Mesodermal cell (in vitro differentiated cells): ENCODE data around the gene ARRB1.

Experiments
- H3K27ac ChIP-seq: 2 replicates; pipeline ENCODE4 v1.7.0; 2013; ENCODE audit warnings: mild to moderate bottlenecking, low read depth, low read length, moderate library complexity; ENCODE audit not compliant: severe bottlenecking
- H3K36me3 ChIP-seq: 2 replicates; pipeline ENCODE4 v1.7.1; 2013; ENCODE audit warnings: mild to moderate bottlenecking, low read length, moderate library complexity; ENCODE audit not compliant: control insufficient read depth, insufficient read depth
- H3K4me1 ChIP-seq: one replicate; pipeline ENCODE4 v1.7.1; 2013; ENCODE audit warnings: mild to moderate bottlenecking, low read length; ENCODE audit not compliant: insufficient read depth, control insufficient read depth, poor library complexity, severe bottlenecking
- H3K4me3 ChIP-seq: 2 replicates; pipeline ENCODE4 v1.7.0; 2013; ENCODE audit warnings: low read length, control low read depth, mild to moderate bottlenecking; ENCODE audit not compliant: insufficient read depth, poor library complexity, severe bottlenecking; ENCODE audit errors: extremely low read depth
- H3K9me3 ChIP-seq: 2 replicates; pipeline ENCODE4 v1.7.1; 2013; ENCODE audit warnings: mild to moderate bottlenecking, low read length, moderate library complexity; ENCODE audit not compliant: control insufficient read depth
- WGBS, 2 experiments: methylation state at CpG; one replicate each; pipeline ENCODE4 v1.1.5; 2013; ENCODE audit warnings: missing lambda C conversion rate in 2 of 2; ENCODE audit not compliant: insufficient coverage in 2 of 2; 5-methylcytosine and 5-hydroxymethylcytosine counted together

Gene ARRB1

DNA sequence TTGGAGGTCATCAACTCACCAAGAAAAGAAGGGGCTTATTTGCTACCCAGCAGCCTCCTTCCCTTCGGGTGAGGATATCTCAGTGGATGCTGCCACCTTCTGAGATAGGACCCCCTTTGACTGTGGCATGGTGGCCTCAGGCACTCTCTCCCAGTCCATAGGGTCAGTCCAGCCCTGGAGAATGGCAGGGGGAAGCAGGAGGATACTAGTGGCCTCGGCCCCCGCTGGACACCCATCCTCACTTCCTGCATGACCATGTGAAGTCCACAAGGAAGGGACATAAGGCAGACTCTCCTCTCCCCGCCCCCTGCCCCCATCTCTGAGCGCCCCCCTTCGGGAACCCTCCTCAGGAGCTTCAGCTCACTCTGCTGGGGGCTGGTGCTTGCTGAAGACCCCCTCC, 86.5 kb downstream of the ARRB1 start:
- Histone ChIP-seq H3K4me1 (peaks cover 3% of the 10 kb centered on the region), H3K9me3 (no peaks in the 10 kb centered on the region), H3K36me3 (peaks cover 21% of the 10 kb centered on the region), H3K27ac (no peak overlapping the region), H3K4me3 (no peak overlapping the region)
- 86 to 100% methylated on average over 1 to 3 of the region's 6 CpGs for WGBS, 2 experiments

GRCh38 chr11:75264356-75264755, 87.1 kb downstream of the ARRB1 start:
- Histone ChIP-seq H3K27ac (no peak overlapping the region), H3K4me3 (no peak overlapping the region), H3K4me1 (peaks cover 3% of the 10 kb centered on the region), H3K9me3 (no peaks in the 10 kb centered on the region), H3K36me3 (peaks cover 21% of the 10 kb centered on the region)

- Histone ChIP-seq H3K9me3 (no peaks in the 10 kb centered on the region), H3K4me3 (no peak overlapping the region), H3K36me3 (peaks cover 19% of the 10 kb centered on the region), H3K27ac (no peak overlapping the region), H3K4me1 (peaks cover 3% of the 10 kb centered on the region)
- WGBS, 2 experiments: 94 to 95% methylated on average over 3 to 4 of the region's 4 CpGs
Observed at GRCh38 chr11:75263944-75264349, 87.5 kb downstream of the ARRB1 start.

DNA sequence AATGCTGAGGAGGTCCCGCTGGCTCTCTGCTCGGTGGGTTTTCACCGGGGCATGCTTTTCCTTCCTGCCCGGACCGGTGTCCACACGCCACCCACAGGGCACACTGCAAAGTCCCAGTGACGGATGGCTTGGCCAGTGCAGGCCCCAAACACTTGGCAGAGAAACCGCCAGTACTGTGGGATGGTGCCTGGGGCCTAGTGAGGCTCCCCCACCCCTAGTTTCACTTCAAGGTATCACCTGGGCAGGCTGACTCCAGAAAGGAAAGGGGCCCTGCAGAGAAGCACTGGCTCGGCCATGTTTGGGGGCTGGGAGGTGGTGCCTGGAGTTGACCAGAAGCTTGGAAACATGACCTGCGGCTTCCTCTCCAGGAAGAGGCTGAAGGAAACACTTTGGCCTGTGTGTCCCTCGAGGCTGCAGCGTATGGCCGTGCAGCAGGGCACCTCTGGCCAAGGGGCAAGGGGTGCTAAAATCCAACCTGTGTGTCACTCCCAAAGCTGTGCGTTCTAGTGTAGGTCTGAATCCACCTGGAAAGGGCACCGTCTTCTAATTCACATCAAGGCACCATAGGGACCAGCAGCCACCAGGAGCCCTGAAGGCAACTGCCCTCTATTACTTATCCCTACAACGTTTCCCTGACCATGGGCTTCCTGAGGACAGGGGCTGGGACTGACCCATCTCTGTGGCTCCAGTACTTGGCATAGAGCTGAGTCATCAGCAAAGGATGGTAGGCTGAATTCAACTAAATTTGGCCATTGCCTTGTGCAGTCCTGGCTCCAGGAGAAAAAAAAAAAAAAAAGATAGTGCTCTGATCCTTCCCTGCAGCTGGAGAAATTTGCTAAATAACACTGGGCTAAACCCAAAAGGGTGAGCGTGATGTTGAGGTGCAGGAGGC, 88.3 kb downstream of the ARRB1 start:
- Histone ChIP-seq H3K36me3 (peaks cover 13% of the 10 kb centered on the region), H3K4me3 (no peak overlapping the region), H3K9me3 (no peaks in the 10 kb centered on the region), H3K27ac (no peak overlapping the region), H3K4me1 (peaks cover 3% of the 10 kb centered on the region)
- 96 to 97% methylated on average over 13 to 14 of the region's 17 CpGs for WGBS, 2 experiments

GRCh38 chr11:75262436-75262835, 89.0 kb downstream of the ARRB1 start:
- Histone ChIP-seq H3K4me1 (no peaks in the 10 kb centered on the region), H3K27ac (no peak overlapping the region), H3K4me3 (no peak overlapping the region), H3K9me3 (no peaks in the 10 kb centered on the region), H3K36me3 (peaks cover 10% of the 10 kb centered on the region)
- WGBS, 2 experiments: 96 to 100% methylated on average over 3 to 4 of the region's 4 CpGs

DNA sequence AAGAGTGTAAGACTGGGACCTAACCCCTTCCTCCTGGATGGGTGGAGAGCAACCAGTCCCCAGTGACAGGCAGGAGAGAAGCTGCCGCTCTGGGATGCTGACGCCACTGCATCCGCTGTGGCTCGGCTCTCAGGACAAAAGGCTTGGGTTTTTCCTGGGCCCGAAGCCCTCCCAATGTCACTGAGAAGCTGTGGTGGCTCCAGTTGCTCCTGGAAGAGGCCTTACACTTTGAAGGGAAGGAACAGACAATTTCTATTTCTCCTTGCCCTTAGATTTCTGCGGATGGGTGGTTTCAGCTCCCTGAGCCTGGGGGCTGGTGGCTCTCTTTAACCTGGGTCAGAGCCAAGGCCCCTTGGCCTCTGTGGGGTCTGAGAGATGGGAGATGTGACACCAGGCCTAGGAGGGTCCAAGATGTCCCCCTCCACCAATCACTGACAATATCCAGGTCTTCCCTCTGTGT, 89.5 kb downstream of the ARRB1 start:
- no peaks in the 10 kb centered on the region for H3K4me1 ChIP-seq
- H3K9me3 ChIP-seq: no peaks in the 10 kb centered on the region
- H3K27ac ChIP-seq: no peak overlapping the region
- peaks cover 9% of the 10 kb centered on the region for H3K36me3 ChIP-seq
- 84 to 94% methylated on average over 5 to 6 of the region's 6 CpGs for WGBS, 2 experiments
- H3K4me3 ChIP-seq: no peak overlapping the region

- Histone ChIP-seq H3K4me1 (no peaks in the 10 kb centered on the region), H3K9me3 (no peaks in the 10 kb centered on the region), H3K27ac (no peak overlapping the region), H3K36me3 (no peaks in the 10 kb centered on the region), H3K4me3 (no peak overlapping the region)
- WGBS, 2 experiments: 82 to 86% methylated on average over 6 to 7 of the region's 10 CpGs
Observed at GRCh38 chr11:75260396-75261170, 90.9 kb downstream of the ARRB1 start.

DNA sequence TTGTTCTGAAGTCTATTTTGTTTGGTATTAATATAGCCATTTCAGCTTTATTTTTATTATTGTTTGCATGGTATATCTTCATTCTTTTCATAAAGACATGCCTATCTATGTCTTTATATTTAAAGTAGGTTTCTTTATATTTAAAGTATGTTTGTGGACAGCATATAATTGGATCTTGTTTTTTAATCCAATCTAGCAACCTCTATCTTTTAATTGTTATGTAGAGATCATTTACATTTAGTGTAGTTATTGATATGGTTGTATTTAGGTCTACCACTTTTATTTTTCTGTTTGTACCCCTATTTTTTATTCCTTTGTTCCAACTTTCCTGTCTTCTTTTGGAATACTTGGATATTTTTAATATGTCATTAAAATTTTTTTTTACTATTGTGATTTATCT, 97.1 kb downstream of the ARRB1 start:
- Histone ChIP-seq H3K27ac (no peak overlapping the region), H3K4me1 (no peaks in the 10 kb centered on the region), H3K9me3 (peaks cover 7% of the 10 kb centered on the region), H3K36me3 (no peaks in the 10 kb centered on the region), H3K4me3 (no peak overlapping the region)

DNA sequence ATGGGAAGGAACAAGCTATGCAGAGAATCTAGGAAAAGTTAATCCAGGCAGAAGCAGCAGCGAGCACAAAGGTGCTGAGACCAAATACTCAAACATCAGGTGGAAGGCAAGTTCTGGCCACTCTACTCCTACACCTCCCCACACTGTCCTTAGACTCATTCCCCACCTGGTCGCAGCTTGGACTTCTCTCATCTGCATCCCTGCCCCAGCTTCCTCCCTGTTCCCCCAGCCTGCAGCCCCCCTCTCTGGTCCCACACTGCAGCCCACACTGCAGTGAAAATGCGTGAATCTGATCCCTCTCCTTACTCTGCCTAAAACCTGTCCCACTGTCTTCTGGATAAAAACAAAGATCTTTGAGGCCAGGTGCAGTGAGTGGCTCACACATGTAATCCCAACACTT, 101.8 kb downstream of the ARRB1 start:
- Histone ChIP-seq H3K27ac (no peak overlapping the region), H3K36me3 (no peaks in the 10 kb centered on the region), H3K4me3 (no peak overlapping the region), H3K9me3 (peaks cover 7% of the 10 kb centered on the region), H3K4me1 (peaks cover 2% of the 10 kb centered on the region)
- WGBS, 2 experiments: 65% methylated on average over 3 of the region's 3 CpGs

GRCh38 chr11:75248924-75249256, 102.6 kb downstream of the ARRB1 start:
- Histone ChIP-seq H3K9me3 (peaks cover 7% of the 10 kb centered on the region), H3K4me1 (peaks cover 2% of the 10 kb centered on the region), H3K4me3 (no peak overlapping the region), H3K36me3 (no peaks in the 10 kb centered on the region), H3K27ac (no peak overlapping the region)
- 18 to 29% methylated on average over 5 of the region's 11 CpGs for WGBS, 2 experiments
